ENCODE results near the gene INO80B.

- no peak for TF ChIP-seq CTCF (IDR thresholded peaks at IDR 0.05; ENCODE audit: insufficient read depth, low read length)
- TF ChIP-seq, protein P1, sequence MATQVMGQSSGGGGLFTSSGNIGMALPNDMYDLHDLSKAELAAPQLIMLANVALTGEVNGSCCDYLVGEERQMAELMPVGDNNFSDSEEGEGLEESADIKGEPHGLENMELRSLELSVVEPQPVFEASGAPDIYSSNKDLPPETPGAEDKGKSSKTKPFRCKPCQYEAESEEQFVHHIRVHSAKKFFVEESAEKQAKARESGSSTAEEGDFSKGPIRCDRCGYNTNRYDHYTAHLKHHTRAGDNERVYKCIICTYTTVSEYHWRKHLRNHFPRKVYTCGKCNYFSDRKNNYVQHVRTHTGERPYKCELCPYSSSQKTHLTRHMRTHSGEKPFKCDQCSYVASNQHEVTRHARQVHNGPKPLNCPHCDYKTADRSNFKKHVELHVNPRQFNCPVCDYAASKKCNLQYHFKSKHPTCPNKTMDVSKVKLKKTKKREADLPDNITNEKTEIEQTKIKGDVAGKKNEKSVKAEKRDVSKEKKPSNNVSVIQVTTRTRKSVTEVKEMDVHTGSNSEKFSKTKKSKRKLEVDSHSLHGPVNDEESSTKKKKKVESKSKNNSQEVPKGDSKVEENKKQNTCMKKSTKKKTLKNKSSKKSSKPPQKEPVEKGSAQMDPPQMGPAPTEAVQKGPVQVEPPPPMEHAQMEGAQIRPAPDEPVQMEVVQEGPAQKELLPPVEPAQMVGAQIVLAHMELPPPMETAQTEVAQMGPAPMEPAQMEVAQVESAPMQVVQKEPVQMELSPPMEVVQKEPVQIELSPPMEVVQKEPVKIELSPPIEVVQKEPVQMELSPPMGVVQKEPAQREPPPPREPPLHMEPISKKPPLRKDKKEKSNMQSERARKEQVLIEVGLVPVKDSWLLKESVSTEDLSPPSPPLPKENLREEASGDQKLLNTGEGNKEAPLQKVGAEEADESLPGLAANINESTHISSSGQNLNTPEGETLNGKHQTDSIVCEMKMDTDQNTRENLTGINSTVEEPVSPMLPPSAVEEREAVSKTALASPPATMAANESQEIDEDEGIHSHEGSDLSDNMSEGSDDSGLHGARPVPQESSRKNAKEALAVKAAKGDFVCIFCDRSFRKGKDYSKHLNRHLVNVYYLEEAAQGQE (IDR thresholded peaks at IDR 0.05; ENCODE audit: insufficient replicate concordance, low read depth), result no peak
- TF ChIP-seq POLR2AphosphoS5 (IDR thresholded peaks at IDR 0.05; ENCODE audit: low read depth), result no peak
Measured at GRCh38 chr2:74472945-74473258, 18.0 kb downstream of the INO80B start.

Data from HL-60 (cell line).